ENCODE data around the gene NUDT17. TPM values are rescaled to one million over a fixed set of nuclear protein-coding genes. Genes with fewer than 3 reads are reported as not detected.

Gene NUDT17, protein sequence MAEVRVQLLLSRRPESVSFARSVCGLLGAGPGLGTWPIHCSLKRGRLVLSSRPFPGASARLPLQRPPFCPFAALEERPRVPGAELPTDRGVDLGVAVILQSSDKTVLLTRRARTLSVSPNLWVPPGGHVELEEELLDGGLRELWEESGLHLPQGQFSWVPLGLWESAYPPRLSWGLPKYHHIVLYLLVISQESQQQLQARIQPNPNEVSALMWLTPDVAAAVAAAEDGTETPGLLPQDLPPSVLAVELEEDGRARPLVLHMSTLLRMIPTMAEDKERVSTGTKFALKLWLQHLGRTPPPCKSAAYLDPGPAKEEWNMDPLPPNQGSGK
- total RNA-seq (2022; extraction: Qiagen RNA extraction), result 6.6 to 8.5 TPM (median 7.2 TPM) in 5 replicates

DNA sequence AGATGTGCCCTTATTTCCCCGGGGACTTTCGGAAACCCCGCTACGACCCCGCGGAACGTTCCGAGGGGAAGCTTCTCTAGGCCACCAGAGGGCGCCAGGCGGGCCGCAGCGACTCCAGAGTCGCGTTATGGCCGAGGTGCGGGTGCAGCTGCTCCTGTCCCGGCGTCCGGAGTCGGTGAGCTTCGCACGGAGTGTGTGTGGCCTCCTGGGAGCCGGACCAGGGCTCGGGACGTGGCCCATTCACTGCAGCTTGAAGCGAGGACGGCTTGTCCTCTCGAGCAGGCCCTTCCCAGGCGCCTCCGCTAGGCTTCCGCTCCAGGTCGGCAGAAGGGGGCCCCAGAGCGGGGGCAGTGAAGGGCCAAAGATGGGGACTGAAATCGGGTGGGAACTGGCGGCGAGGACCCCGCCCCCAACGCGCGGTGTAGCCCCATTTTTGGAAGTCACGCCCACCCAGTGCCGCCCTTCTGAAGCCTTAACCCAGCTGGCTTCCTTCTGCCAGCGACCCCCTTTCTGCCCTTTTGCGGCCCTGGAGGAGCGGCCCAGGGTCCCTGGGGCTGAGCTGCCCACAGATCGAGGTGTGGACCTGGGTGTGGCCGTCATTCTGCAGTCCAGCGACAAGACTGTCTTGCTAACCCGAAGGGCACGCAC lies at the start of gene NUDT17:
TSS of gene NUDT17 (plus strand) at position 117 of the 648 bp plus-strand sequence. CDS start at position 128, 11 bp downstream.

DNA sequence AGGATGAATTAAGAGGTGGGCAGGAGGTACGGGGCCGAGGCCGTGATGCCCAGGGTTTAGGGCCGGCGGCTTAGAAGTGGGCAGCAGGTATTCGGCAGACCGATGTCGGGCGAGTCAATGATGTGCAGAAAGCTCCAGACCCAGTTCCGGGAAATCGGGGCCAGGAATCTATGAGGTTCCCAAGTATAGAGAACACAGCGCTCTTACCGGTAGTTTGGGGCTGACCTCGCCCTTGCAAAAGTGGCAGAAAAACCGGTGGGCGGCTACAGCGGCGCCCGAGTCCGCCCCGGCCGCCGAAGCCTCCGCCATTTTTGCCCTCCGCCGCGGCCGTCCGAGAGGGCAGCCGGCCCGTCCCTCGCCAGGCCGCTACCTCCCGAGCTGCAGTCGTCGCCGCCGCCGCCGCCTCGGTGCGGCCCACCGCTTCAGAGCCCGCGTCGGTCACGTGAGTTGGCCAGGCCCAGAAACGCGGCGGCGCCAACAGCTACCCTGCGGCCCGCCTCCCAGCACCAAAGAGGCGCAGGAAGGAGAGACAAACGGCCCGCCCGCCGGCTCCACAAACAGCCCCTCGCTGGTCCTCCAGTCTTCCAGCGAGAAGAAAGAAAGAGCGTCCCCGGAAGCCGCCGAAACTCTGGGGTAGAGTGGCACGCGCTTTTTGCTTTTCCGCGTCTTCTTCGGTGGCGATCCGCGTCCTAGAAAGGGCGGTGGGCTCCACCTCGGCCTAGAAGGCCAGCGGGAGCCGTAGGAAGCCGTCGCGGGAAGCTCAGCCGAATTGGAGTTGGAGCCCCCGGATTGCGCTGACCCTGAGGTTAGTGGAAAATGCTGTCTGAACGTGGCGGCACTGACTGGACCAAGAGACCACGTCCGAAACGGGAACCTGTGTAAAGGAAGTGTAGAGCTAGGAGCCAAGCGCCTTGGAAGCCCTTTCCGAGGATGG lies 21.6 kb upstream of the NUDT17 start, which contains the start of the genes POLR3C and RNF115:
TSS of gene POLR3C (plus strand) at position 636 of the 934 bp plus-strand sequence. CDS start 1,577 bp downstream, outside the sequence.
TSS of gene RNF115 (minus strand) at position 531 of the 934 bp plus-strand sequence. CDS start at position 309, 222 bp downstream.

DNA sequence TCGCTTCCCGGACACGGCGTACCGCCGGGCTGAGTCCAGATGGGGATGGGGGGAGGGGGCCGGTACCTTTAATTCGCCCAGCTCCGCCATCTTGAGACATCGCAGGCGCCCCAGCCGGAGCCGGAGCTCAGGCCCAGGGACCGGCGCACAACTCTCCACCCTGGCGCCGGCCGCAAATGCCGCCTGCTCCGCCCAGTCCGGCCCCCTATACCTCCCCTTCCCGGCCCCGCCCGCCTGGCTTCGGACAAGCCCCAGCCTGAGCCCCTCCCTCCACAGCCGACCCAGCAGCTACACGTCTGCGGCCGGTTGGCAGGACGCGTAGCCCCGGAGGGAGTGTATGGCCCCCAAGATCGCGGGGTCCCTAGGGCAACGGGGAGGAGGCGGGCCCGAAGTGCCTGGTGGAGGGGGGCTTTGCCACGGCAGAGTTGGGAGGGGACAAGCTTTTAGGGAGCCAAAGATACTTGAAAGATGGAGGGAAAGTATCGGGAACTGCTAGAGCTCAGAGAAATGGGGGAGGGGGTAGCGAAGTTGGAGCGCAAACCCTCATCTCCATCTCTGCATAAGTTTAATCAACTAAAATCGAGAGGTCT lies 13.6 kb downstream of the NUDT17 start, which contains the start of gene PIAS3:
TSS of gene PIAS3 (minus strand) at position 181 of the 590 bp plus-strand sequence. CDS start at position 90, 91 bp downstream.

DNA sequence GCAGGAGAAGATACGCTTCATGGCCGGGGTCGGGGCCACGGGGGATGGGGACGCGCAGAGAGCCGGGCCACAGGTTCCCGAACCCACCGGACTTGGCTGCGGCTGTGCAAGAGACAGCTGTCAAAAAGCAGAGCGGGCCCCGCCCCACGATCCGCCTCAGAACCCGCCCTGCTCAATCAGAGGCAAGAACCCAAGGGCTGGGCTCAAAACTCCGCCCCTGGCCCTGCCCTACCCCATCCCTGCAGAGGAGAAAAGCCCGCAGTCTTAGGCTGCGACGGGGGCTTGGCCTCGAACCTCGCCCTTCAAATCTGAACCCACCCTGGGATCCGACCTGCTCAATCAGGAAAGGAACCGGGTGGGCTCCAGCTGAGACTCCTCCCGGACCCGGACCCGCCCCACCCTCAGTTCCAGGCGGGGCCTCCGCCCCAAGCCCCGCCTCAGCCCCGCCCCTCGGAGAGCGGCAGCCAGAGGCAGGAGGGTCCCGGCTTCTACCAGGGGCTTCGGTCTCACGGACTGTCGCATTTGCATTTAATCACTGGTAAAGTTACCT lies 40.4 kb downstream of the NUDT17 start, which contains the start of gene ANKRD35:
TSS of gene ANKRD35 (minus strand) at position 129 of the 550 bp plus-strand sequence. CDS start at position 21, 108 bp downstream.

Other genes starting within 250 kb of the NUDT17 start
- 14.4 to 17.3 TPM (median 15.2 TPM) in 5 replicates for gene GPR89A, start 237.6 kb upstream of the NUDT17 start, total RNA-seq (2022; extraction: Qiagen RNA extraction)
- gene PDZK1, start 138.3 kb upstream of the NUDT17 start, total RNA-seq (2022; extraction: Qiagen RNA extraction), result 0.56 to 1.2 TPM (median 0.83 TPM) in 5 replicates
- gene CD160, start 126.1 kb upstream of the NUDT17 start, total RNA-seq (2022; extraction: Qiagen RNA extraction), result 0.05 to 1.7 TPM in 2 of 5 replicates, not detected in the others
- 11.6 to 15.3 TPM (median 14.1 TPM) in 5 replicates for gene RNF115, start 21.5 kb upstream of the NUDT17 start, total RNA-seq (2022; extraction: Qiagen RNA extraction)
- 36.1 to 44.9 TPM (median 37.8 TPM) in 5 replicates for gene POLR3C, start 21.4 kb upstream of the NUDT17 start, total RNA-seq (2022; extraction: Qiagen RNA extraction)
- gene PIAS3, start 13.5 kb downstream of the NUDT17 start, total RNA-seq (2022; extraction: Qiagen RNA extraction), result 37.4 to 45.5 TPM (median 42.8 TPM) in 5 replicates
- 0.03 to 0.06 TPM (median 0.03 TPM) in 4 of 5 replicates, not detected in the other for gene ANKRD35, start 40.2 kb downstream of the NUDT17 start, total RNA-seq (2022; extraction: Qiagen RNA extraction)
- gene ITGA10, start 64.4 kb downstream of the NUDT17 start, total RNA-seq (2022; extraction: Qiagen RNA extraction), result 1.3 to 2.1 TPM (median 1.5 TPM) in 5 replicates
- gene PEX11B, start 73.1 kb downstream of the NUDT17 start, total RNA-seq (2022; extraction: Qiagen RNA extraction), result 34.4 to 41.1 TPM (median 38.2 TPM) in 5 replicates
- gene RBM8A, start 81.9 kb downstream of the NUDT17 start, total RNA-seq (2022; extraction: Qiagen RNA extraction), result 212 to 255 TPM (median 223 TPM) in 5 replicates
- gene LIX1L, start 112.4 kb downstream of the NUDT17 start, total RNA-seq (2022; extraction: Qiagen RNA extraction), result 10.7 to 15.2 TPM (median 12.5 TPM) in 5 replicates
- 0.21 to 0.30 TPM (median 0.25 TPM) in 5 replicates for gene ANKRD34A, start 118.9 kb downstream of the NUDT17 start, total RNA-seq (2022; extraction: Qiagen RNA extraction)
- 11.0 to 12.0 TPM (median 11.4 TPM) in 5 replicates for gene POLR3GL, start 119.1 kb downstream of the NUDT17 start, total RNA-seq (2022; extraction: Qiagen RNA extraction)
- gene TXNIP, start 150.9 kb downstream of the NUDT17 start, total RNA-seq (2022; extraction: Qiagen RNA extraction), result 0.24 to 0.89 TPM (median 0.64 TPM) in 5 replicates
- not detected in 5 replicates for gene HJV, start 176.1 kb downstream of the NUDT17 start, total RNA-seq (2022; extraction: Qiagen RNA extraction)